Stimulated activated CD4-positive, alpha-beta T cell treated with anti-CD3 and anti-CD28 coated beads, Interleukin-15, amount 100 ng/mL, for 48 hours (primary cell): ENCODE measurements around the gene GFER.

Source experiments
- DNase-seq, 2 donors: peaks; one replicate each; pipeline ENCODE4 v3.0.0-alpha.2; 2020; ENCODE audit warnings: low read depth in 2 of 2

Gene GFER

DNA sequence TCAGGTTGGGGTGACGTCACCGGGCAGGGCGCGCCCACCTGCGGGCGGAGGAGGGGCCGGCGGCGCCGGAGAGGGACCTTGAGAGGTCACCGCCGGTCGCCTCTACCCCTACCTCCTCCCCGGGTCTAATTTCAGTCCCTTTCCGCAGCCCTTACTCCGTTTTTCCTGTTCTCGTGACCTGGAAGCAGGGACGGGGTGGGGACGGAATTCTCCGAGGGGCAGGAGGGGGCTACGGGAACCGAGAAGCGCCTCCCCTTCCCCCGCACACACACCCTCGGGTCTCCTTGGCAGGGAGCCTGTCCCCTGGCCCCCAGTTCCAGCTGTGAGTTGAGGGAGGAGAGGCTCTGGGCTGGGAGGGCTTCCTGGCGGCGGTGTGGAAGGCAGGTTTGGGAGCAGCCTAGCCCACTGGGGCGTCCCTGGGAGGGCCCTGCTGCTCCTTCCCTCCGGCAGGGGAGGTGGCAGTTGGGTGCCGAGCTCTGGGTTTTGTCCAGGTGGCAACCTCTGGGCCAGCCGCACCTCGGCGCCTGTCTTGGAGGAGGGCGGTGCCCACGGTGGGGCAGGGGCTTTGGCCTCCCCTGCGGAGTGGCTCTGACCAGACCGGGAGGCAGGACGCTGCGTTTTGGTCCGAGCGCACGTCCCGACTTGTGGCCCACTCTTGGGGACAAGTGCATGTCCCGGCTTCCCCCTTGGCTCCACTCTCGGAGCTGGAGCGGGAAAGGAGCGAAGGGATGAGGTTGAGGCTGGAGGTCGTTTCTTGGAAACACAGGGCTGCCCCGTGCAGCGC is 6.5 kb downstream of the GFER start:
- DNase-seq, result no peak

DNA sequence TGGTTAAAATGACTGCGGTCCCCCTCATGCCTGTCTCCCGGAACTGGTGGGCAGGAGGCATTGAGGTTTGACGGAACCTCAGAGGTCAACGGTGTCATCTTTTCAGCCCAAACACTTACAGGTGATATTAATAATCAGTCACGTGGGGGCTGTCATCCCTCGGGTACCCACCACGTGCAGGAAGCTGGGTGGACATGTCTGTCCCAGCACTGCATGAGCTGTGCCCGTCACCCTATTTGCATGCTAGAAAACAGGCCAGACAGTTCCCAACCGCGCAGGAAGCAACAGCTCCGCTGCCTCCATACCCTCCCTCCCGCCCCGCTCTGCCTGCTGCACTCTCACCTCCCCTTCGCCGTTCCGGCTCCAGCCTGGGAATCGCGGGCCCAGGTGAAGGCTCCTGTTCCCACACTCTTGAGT is 7.2 kb downstream of the GFER start:
- DNase-seq, result no peak

DNA sequence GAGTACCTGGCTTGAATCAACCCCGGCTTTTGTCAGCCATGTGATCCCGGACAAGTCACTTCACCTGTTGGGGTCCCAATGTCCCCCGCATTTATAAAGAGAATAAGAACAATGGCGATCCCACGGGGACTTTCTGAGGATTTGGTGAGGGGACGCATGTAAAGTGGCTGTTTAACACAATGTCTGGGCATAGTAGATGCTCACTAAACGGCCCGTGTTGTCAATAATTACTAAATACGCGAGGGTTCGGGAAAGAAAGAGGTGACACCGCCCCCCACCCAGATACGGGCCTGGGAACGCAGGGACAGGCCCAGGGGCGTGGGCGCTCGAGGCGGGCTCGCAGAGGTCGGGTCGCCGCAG is 7.6 kb downstream of the GFER start:
- no peak for DNase-seq

GRCh38 chr16:1991948-1992703 is 8.1 kb downstream of the GFER start:
- peak; percentile 98 for DNase-seq

DNA sequence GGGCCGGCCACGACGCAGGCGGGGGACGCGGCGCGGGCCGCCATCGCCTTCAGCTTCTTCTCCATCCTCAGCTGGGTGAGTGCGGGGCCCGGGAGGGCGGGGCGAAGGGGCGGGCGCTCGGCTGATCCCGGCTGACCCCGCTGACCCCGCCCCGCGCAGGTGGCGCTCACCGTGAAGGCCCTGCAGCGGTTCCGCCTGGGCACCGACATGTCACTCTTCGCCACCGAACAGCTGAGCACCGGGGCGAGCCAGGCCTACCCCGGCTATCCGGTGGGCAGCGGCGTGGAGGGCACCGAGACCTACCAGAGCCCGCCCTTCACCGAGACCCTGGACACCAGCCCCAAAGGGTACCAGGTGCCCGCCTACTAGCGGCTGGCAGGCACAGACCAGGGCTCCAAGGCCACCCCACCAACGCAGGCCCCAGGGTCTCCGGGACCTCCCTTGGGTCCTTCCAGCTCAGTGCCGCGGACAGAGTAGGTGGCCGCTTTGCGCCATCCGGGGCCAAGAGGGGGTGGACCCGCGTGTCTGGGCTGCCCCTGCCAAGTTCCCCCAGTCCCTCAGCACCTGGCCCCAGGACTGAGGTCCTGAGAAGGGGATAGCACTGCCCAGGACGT is 8.8 kb downstream of the GFER start:
- DNase-seq, result no peak

- no peak for DNase-seq
These were observed 9.7 kb downstream of the GFER start for GRCh38 chr16:1993731-1994131.

DNA sequence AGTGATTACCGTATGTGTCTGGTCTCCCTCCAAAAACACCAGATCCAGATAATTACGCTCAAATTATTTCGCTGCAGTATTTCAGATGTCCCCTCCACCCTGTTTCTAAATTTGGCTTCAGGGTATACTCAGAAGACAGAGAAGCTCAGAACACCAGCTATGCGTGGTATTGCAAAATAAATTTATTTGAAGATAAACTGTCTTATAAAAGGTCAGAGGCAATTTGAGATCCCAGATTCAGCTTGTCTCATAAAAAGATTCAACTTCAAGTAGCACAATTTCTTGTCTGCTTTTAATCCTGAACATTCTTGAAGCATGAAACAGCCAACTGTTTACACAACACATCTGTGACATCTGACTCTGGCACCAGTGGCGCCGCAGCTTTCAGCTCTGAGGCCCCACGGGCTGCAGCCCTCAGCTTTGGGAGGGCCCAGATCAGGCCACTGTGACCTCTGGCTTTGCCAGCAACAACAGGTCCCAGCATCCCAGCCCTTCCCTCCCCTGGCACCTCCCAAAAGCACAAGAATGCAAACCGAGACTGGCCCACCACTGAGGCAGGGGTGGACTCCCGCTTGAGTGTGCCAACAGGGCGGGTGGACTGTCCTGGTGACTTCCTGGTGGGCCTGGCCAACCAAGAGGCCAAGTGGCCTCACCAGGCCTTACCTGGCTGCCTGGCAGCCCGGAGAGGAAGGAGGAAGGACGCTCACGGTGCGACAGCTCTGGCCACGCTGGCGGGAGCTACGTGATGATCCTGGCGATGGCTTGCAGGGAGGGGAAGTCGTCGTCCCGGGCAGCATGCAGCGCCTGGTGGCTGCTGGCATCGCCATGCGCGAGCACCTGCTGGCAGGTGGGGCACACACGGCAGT is 13.7 kb downstream of the GFER start:
- no peak for DNase-seq

DNA sequence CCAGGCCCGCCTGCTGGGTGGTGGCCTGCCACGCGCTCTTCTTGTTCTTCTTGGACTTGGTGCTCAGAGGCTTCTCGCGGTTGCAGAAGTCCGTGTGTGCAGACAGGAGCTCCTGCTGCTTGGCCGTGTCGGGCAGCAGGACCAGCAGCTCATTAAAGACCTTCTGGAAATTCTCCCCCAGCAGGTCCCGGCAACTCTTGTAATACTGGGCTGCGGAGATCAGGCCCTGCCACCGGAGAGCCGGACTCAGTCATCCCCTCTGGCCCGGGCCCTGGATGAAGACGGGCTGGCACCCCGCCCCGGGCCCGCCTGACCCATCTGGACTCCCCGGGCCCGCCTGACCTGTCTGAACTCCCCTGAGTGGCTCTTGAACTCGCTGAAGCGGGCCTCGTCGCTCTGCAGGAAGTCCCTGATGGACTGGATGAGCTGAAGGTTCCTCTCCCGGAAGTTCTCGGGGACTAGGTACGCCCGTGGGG is 14.4 kb downstream of the GFER start:
- DNase-seq, result no peak

- DNase-seq, result no peak
These were observed 15.1 kb downstream of the GFER start for GRCh38 chr16:1998852-1999801.

- DNase-seq, result no peak
These were observed 16.0 kb downstream of the GFER start for GRCh38 chr16:1999866-2000514.

GRCh38 chr16:2001035-2001434 is 17.0 kb downstream of the GFER start:
- no peak for DNase-seq

DNA sequence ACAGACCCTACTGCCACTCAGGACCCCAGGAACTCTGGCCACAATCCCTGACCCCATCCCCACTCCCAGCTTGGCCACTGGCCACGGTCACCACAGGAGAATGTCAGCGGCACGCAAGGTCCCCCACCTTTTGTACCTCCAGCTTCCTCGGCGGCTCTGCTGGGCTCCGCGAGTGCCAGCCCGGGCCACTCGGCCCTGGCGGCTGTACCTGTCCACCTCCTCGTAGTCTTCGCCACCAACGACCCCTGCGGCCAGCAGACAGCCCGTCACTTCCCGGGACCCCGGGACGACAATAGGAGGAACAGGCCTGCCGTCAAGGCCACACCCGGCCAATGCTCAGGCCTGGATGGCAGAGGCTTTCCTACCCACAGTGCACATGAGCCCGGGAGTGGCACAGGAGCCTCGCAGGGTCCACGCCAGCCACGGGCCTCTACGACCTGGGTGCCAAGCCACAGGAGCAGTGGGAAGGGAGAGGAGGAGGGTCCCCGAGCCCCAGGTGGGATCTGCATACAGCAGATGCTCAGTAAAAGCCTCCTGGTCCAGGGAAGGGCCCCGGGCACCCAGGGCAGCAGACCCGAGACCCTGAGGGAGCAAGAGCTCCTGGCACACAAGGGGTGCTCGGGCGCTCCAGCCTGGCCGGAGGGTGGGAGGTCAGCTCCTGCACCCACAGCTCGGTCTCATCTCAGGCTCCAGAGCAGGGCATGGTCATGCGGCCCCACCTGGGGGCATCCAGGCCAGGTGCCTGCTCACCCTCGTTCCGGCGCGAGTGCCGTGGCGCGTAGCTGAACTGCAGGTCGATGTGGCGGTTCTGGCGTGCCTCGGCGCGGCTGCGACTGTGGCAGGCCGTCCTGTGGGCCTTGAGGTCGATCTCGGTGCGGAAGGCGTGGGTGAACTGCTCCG is 17.7 kb downstream of the GFER start:
- DNase-seq, result no peak

DNA sequence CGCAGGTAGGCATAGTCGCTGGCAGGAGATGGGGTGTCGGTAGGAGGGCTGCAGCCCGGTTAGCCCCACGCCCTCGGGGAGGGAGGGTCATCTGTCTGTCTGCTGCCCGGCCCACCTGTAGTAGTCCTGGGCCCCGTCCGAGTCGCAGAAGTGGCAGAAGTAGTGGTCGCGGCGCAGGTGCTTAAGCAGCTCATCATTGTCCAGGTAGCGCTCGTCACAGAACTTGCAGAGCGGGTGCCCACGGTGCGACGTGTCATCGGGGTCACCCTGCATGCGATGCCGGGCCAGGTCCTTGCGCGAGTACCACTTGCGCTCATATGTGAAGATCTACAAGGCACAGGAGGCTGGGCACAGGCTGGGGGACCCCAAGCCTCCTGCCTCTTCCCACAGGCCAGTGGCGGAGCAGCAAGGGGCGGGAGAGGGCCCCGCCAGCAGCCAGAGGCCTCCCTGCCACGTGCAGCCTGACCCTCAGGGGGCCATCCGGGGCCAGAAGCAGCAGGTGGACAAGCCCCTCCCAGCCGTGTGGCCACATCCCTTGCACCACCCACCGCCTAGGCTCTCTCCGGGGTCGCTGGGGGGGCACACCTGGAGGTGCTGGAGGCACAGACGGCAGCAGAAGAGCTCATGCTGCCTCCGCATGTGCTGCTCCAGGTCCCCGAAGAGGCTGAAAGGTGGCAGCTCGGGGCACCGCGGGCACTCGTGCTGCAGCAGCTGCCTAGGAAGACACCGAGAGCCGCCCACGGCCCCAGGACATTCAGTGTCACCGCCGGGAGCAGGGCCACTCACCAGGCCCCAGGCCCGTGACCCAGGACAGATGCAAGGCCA is 18.6 kb downstream of the GFER start:
- DNase-seq, result no peak

DNA sequence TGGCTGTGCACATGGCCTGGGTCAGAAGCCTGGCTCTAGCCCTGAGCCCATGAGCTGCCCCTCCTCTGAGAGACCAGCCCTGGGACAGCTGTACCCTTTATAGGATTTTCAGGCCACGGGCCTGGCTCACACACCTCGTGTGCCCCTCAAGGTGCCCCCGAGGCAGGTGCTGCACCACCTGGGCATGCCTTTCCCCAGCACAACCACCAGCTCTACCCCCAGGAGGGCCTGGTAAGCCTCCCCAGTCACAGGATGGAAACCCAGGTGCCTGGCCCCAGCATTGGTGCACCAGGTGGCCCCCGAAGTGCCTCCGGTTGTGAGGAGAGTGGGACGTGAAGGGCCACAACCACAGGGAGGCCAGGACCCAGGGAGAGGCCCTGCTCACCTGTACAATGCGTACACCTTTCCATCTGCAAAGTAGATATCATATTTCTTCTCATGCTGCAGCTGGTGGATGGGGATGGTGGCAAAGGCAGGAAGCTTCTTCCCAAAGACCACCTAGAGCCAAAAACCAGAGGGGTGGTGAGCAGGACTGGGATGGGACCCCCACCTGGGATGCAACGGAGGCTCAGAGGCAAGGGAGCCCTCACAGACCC is 19.3 kb downstream of the GFER start:
- DNase-seq, result no peak

GRCh38 chr16:2003827-2004641 is 20.0 kb downstream of the GFER start:
- DNase-seq, result peak; percentile 77 to 89

- no peak for DNase-seq
These were observed 21.0 kb downstream of the GFER start for GRCh38 chr16:2004795-2005517.
